ENCODE data around the gene TXN2. TPM values are rescaled to one million over a fixed set of nuclear protein-coding genes. Genes with fewer than 3 reads are reported as not detected.
A peak's percentile ranks its signal among the peaks of the same experiment; 100 is the strongest.

TXN2 gene
- total RNA-seq, 4 donors from 2014 or later = 45.6 to 56.7 (median 52.2) TPM

DNA sequence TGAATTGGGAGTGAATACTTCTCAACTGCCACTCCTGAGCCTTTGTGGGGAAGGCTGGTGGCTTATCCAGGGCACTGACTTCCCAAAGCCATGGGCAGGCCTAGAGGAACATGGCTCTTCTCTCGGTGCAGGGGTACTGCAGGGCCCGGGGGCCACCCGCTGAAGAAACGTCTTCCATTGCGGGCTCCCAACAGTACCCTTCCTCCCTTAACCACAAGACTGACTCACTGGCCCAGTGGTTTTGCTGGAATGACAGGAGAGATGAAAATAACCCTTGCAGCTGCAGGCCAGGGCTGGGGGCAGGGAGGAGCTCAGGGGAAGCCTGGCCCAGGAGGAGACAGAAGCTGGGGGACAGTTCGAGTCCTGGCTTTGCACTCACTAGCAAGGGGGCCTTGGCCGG, 13.5 kb downstream of the TXN2 start:
- H3K4me3 ChIP-seq (ENCODE audit: low read depth, poor library complexity, severe bottlenecking) = no peak overlapping the region
- DNase-seq (ENCODE audit: low spot score in 2 of 2) = peak in 1 of 2 donors; percentile 85
- 60 to 84% methylated on average over 6 to 7 of the region's 7 CpGs for WGBS, 2 donors
- TF ChIP-seq, protein P1, sequence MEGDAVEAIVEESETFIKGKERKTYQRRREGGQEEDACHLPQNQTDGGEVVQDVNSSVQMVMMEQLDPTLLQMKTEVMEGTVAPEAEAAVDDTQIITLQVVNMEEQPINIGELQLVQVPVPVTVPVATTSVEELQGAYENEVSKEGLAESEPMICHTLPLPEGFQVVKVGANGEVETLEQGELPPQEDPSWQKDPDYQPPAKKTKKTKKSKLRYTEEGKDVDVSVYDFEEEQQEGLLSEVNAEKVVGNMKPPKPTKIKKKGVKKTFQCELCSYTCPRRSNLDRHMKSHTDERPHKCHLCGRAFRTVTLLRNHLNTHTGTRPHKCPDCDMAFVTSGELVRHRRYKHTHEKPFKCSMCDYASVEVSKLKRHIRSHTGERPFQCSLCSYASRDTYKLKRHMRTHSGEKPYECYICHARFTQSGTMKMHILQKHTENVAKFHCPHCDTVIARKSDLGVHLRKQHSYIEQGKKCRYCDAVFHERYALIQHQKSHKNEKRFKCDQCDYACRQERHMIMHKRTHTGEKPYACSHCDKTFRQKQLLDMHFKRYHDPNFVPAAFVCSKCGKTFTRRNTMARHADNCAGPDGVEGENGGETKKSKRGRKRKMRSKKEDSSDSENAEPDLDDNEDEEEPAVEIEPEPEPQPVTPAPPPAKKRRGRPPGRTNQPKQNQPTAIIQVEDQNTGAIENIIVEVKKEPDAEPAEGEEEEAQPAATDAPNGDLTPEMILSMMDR (IDR thresholded peaks at IDR 0.05) = no peak
- TF ChIP-seq POLR2A (IDR thresholded peaks at IDR 0.05) = no peak
- intact Hi-C loops (cut with DNase I; ENCODE audit: low total_unique reads) = no loop called here

DNA sequence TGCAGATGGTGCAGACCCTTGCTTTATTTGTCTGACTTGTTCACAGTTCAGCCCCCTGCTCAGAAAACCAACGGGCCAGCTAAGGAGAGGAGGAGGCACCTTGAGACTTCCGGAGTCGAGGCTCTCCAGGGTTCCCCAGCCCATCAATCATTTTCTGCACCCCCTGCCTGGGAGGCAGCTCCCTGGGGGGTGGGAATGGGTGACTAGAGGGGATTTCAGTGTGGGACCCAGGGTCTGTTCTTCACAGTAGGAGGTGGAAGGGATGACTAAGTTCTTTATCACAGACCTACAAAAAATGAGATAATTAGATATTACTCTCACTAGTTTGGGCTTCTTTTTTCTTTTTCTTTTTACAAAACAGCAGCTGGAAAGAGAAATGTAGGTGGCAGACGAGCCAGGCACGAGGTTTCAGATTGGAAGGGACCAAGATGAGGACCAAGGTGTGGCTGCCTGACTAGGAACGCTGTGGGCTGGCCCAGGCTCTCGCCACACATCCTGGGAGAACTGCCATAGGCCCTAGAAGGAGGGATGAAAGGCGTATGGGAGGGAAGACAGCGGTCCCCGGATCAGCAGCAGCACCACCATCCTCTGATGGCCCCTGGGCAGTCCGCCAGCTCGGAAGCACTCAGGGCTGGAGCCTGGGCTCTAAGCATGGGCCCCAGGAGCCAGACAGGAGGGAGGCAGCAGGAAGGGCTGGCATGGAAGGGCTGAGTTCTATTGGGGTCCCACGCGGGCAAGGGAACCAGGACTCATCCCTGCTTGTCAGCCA, 14.2 kb downstream of the TXN2 start:
- intact Hi-C loops (cut with DNase I; ENCODE audit: low total_unique reads) = no loop called here
- peak in 1 of 2 donors; percentile 86 for DNase-seq (ENCODE audit: low spot score in 2 of 2)
- WGBS, 2 donors = 62 to 74% methylated on average over 14 of the region's 14 CpGs
- no peak overlapping the region for H3K4me3 ChIP-seq (ENCODE audit: low read depth, poor library complexity, severe bottlenecking)
- no peak for TF ChIP-seq POLR2A (IDR thresholded peaks at IDR 0.05)
- TF ChIP-seq, protein P1 (IDR thresholded peaks at IDR 0.05) = no peak

DNA sequence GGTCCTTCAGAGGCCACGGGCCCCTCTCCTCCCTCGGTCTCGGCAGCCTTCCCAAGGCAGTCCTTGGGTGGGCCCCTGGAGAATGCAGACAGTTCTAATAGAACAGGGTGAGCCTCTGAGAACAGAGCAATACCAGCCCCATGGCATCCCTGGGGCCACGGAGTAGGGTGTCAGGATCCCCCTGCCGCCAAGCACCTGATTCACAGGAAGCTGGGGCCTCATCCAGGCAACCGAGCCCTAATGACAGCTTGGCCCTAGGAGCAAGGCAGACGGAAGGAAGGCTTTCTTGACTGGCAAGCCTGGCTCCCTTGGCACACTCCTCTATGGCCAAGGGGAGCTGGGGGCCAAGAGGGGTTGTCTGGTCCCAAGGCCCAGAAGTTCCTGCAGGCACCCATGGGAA, 15.2 kb downstream of the TXN2 start:
- no peak overlapping the region for H3K4me3 ChIP-seq (ENCODE audit: low read depth, poor library complexity, severe bottlenecking)
- intact Hi-C loops (cut with DNase I; ENCODE audit: low total_unique reads) = no loop called here
- TF ChIP-seq POLR2A (IDR thresholded peaks at IDR 0.05) = no peak
- TF ChIP-seq, protein P1 (IDR thresholded peaks at IDR 0.05) = no peak
- DNase-seq (ENCODE audit: low spot score in 2 of 2) = peak in 1 of 2 donors; percentile 85
- WGBS, 2 donors = 55 to 68% methylated on average over 4 to 5 of the region's 7 CpGs

DNA sequence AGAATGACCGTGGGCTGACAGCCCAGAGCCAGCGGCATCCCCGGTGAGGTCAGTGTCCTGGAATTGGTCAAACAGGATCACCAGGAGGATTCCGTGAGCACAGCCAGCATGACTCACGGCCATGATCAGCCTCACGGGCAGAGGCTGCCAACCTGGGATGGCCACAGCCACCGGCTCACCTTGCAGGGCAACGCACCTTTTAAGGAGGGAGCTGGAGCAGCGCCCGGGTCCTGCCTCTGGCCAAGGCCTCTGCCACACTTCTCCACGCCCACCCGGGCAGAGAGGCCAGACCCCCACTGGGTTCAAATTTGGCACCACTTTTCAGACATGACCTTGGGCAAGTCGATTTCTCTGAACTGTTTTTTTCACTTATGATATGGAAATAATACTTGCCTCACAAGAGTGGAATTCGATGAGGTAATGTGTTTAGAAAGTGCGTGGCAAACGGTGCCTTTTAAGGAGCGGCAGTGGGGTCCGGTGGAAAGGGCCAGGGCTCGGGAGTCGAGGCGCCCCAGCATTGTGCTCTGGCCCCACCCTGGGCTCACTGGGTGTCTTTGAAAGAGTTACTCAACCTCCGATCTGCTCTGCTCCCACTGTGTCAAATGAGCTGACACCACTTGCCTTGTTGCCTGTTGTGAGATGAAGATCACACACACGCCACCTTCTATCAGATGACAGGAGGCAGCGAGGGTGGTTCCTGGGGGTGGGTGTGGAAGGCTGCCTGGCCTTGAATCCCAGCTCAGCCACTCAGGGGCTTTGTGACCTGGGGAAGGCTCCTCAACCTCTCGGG, 16.0 kb downstream of the TXN2 start:
- intact Hi-C loops (cut with DNase I; ENCODE audit: low total_unique reads) = no loop called here

DNA sequence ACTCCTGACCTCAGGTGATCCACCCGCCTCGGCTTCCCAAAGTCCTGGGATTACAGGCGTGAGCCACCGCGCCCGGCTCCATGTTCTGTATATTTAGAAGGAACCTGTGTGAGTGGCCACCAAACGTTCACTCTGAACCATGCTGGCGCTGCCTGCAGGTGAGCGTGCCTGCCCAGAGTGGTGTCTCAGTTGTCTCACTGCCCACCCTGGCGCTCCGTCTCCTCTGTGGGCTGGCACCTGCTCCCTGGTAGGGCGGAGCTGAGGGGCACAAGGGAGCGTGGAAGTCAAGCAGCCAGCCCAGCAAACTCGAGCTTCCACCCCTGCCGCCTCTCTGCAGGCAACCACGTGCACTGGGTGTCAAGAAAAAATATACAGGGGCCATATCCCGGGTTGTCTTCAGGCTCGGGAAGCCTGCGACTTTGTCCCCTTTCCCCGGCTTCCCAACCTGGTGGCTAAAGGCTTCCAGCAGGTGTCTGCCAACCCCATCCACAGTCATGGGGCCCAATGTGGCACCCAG, 16.7 kb downstream of the TXN2 start:
- 65 to 73% methylated on average over 20 of the region's 20 CpGs for WGBS, 2 donors
- TF ChIP-seq, protein P1 (IDR thresholded peaks at IDR 0.05) = no peak
- no peak for TF ChIP-seq POLR2A (IDR thresholded peaks at IDR 0.05)
- peak in 1 of 2 donors; percentile 85 for DNase-seq (ENCODE audit: low spot score in 2 of 2)
- intact Hi-C loops (cut with DNase I; ENCODE audit: low total_unique reads) = no loop called here
- H3K4me3 ChIP-seq (ENCODE audit: low read depth, poor library complexity, severe bottlenecking) = no peak overlapping the region

More for the DNA sequence above, 16.0 kb downstream of the TXN2 start:
- H3K4me3 ChIP-seq (ENCODE audit: low read depth, poor library complexity, severe bottlenecking) = no peak overlapping the region
- DNase-seq (ENCODE audit: low spot score in 2 of 2) = peak in 1 of 2 donors; percentile 92
- WGBS, 2 donors = 39 to 46% methylated on average over 22 to 23 of the region's 25 CpGs
- TF ChIP-seq POLR2A (IDR thresholded peaks at IDR 0.05) = no peak
- TF ChIP-seq, protein P1 (IDR thresholded peaks at IDR 0.05) = no peak
